Aorta (tissue), 5 donors: Measurements from ENCODE around the gene CDC23. TPM values are rescaled to one million over a fixed set of nuclear protein-coding genes. Genes with fewer than 3 reads are reported as not detected.
"Not testable (repeated sequence)": the region's sequence is repeated elsewhere in the genome, so short reads cannot be mapped to it uniquely, and the experiment has no call there.

Experiments
- ATAC-seq: fragments of 200-7000 bp; cut with Tn5 transposase; one replicate; pipeline ENCODE4 v1.9.1; 2022; ENCODE audit warnings: moderate library complexity; ENCODE audit not compliant: low FRiP score
- DNase-seq, 2 donors: peaks; one replicate each; pipeline ENCODE4 v3.0.0-alpha.2; 2020
- H3K27ac ChIP-seq, 2 donors: one replicate each; pipeline ENCODE4 v1.5.1; 2013; ENCODE audit warnings: low read length in 2 of 2, mild to moderate bottlenecking in 2 of 2, moderate library complexity in 2 of 2, control low read depth in 1 of 2, inconsistent platforms in 1 of 2, low read depth in 1 of 2
- H3K27me3 ChIP-seq, 2 donors: one replicate each; pipeline ENCODE4 v1.6.1; 2013; ENCODE audit warnings: control low read depth in 1 of 2, low read length in 1 of 2, mild to moderate bottlenecking in 1 of 2, moderate library complexity in 1 of 2; ENCODE audit not compliant: insufficient read depth in 2 of 2, control insufficient read depth in 1 of 2
- H3K36me3 ChIP-seq, 2 donors: one replicate each; pipeline ENCODE4 v1.6.1; 2013; ENCODE audit warnings: control low read depth in 1 of 2, low read length in 1 of 2, mild to moderate bottlenecking in 1 of 2; ENCODE audit not compliant: insufficient read depth in 2 of 2, control insufficient read depth in 1 of 2
- H3K4me1 ChIP-seq, 2 donors: one replicate each; pipeline ENCODE4 v1.6.1; 2013; ENCODE audit warnings: low read length in 2 of 2, control low read depth in 1 of 2, mild to moderate bottlenecking in 1 of 2, moderate library complexity in 1 of 2; ENCODE audit not compliant: insufficient read depth in 2 of 2, control insufficient read depth in 1 of 2
- H3K4me3 ChIP-seq, 2 donors: one replicate each; pipeline ENCODE4 v1.5.1; 2013; ENCODE audit warnings: low read length in 2 of 2, control low read depth in 1 of 2, mild to moderate bottlenecking in 1 of 2
- H3K9me3 ChIP-seq: one replicate; pipeline ENCODE4 v1.6.1; 2013; ENCODE audit warnings: mild to moderate bottlenecking, low read length; ENCODE audit not compliant: control insufficient read depth
- WGBS, 2 donors: extraction: QIAGEN DNeasy Blood & Tissue Kit; methylation state at CpG; one replicate each; pipeline ENCODE4 v1.1.7; 2013; 5-methylcytosine and 5-hydroxymethylcytosine counted together
- intact Hi-C, 2 donors: fragments of 100-400 bp; cut with DNase I; formaldehyde crosslinking; loops; one replicate each; pipeline versions ENCODE4 v1.14.2 to v1.15.0; 2022
- long read RNA-seq, 2 donors: library from polyadenylated mRNA; unstranded; transcript quantifications; one replicate each; pipeline ENCODE4 v2.0.0, GENCODE V29; 2020 to 2021
- polyA plus RNA-seq, 2 donors: library from polyadenylated mRNA; stranded (reverse); fragments of 200-250 nt; gene quantifications; one replicate each; pipeline ENCODE4 v1.2.3, GENCODE V29; 2013
- total RNA-seq, 2 donors: library from RNA; stranded (reverse); fragmentation: NEBNext Ultra II Directional; extraction: Animal tissue kit (Norgen Biotek cat#: 25700); gene quantifications; one replicate each; pipeline ENCODE4 v1.2.1, GENCODE V29; 2021
- donor health status: healthy with polysubstance abuse.
- donor health status: Bipolar disorder and iron deficiency.
- donor health status: DM: no; HTN: no; CAD: no.
- donor health status: DM: no; HTN: no; CAD: no.
- donor health status: DM: yes; HTN: yes; CAD: no.

The CDC23 gene, protein sequence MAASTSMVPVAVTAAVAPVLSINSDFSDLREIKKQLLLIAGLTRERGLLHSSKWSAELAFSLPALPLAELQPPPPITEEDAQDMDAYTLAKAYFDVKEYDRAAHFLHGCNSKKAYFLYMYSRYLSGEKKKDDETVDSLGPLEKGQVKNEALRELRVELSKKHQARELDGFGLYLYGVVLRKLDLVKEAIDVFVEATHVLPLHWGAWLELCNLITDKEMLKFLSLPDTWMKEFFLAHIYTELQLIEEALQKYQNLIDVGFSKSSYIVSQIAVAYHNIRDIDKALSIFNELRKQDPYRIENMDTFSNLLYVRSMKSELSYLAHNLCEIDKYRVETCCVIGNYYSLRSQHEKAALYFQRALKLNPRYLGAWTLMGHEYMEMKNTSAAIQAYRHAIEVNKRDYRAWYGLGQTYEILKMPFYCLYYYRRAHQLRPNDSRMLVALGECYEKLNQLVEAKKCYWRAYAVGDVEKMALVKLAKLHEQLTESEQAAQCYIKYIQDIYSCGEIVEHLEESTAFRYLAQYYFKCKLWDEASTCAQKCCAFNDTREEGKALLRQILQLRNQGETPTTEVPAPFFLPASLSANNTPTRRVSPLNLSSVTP
- 10 to 100 TPM; 17.8 to 21.1 TPM for total RNA-seq
- polyA plus RNA-seq, result 10 to 100 TPM in 1 of 2 donors, 1 to 10 TPM in 1; 5.8 to 15.6 TPM
- long read RNA-seq, donor 1, transcript CDC23-202 (16 exons, 3,155 nt), result major isoform, 14 of 23 reads
- long read RNA-seq, donor 1, partial matches to known transcripts, result 4 of 23 reads
- long read RNA-seq, donor 1, other reads (novel, unspliced or antisense), result 4 of 23 reads
- long read RNA-seq, donor 2, transcript CDC23-202 (16 exons, 3,155 nt), result major isoform, 7 of 12 reads
- long read RNA-seq, donor 2, partial matches to known transcripts, result 4 of 12 reads
- long read RNA-seq, donor 2, other reads (novel, unspliced or antisense), result 1 of 12 reads

DNA sequence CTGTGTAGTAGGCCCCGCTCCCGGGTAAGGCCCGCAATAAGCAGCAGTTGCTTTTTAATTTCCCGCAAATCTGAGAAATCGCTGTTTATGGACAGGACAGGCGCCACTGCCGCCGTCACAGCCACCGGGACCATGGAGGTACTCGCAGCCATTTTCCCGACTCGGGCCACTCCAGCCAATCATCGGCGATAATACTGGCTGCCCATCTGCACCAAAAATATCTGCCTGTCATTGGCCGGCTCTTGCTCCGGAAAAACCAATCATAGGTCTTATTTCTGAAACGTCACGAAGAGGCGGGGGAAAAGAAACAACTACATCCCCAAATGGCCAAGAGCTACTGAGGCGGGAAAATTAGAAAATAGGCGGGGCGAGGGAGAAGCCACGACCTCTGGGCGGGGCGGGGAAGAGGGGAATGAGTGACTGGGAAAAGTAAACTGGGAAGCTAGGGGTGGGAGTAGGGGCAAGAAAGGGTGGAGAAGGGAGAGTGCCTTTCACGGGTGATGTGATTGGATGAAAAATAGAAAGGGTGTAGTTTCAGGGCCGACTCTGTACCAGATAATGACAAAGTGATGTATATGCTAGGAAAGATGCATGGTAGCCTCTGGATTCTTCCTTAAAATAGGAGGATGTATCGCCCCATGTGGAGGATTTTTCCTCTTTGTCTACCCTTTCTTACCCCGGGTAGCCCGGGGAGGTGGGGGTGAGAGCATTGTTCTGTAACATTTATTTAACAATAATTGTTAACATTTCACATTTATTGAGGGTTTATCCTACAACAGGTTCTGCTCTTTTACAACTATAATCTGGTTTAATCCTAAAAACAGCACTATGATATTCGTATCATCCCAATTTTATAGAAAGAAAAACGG lies at the start of gene CDC23:
Gene CDC23 (minus strand): TSS at position 163 of the 869 bp plus-strand sequence. CDS start 11 bp downstream, at position 152.
- Histone ChIP-seq H3K27ac (peak within 1 kb of the TSS in 1 of 2 donors; percentile 49), H3K9me3 (no peaks in the 10 kb centered on the region), H3K27me3 (no peaks in the 10 kb centered on the region), H3K4me3 (peak within 1 kb of the TSS; percentile 49 to 79), H3K4me1 (no peaks in the 10 kb centered on the region), H3K36me3 (no peaks in the 10 kb centered on the region)
- DNase-seq (peak; percentile 94), ATAC-seq (peak; percentile 98)
- intact Hi-C loops, result no loop called here
- WGBS, 2 donors, result 0 to 1% methylated on average over 32 of the region's 32 CpGs

DNA sequence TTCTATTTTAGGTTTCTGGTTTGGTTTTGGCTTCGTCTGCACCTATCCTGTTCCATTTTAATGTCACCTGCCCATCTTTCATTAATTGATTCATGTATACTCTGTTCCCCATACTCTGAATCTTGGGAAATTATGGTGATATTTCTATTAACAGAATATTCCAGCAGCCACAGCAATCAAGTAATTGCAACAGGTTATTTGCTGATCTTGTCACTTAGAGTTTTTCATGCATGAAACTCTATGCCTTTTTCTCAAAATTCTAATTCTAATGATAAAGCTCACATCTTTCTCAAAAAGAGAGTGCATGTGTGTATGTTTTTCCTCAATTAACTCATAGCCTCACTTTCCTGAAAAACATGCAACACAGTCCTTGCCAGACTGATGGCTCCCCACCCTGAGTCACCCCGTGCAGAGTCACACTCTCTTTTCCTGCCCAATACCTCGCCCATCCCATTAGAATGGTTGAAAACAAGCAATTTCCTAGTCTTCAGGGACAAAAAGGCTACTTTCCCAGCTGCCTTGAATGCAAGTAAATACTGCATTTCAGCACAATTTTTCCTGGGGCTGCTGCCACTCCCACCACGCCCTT lies 45.7 kb upstream of the CDC23 start:
- ATAC-seq (no peak), DNase-seq (no peak)
- Histone ChIP-seq H3K4me1 (no peaks in the 10 kb centered on the region), H3K27ac (no peak overlapping the region), H3K36me3 (no peaks in the 10 kb centered on the region), H3K4me3 (no peak overlapping the region), H3K27me3 (no peaks in the 10 kb centered on the region), H3K9me3 (no peaks in the 10 kb centered on the region)
- 74 to 75% methylated on average over 4 of the region's 4 CpGs for WGBS, 2 donors
- intact Hi-C loops, result no loop called here

DNA sequence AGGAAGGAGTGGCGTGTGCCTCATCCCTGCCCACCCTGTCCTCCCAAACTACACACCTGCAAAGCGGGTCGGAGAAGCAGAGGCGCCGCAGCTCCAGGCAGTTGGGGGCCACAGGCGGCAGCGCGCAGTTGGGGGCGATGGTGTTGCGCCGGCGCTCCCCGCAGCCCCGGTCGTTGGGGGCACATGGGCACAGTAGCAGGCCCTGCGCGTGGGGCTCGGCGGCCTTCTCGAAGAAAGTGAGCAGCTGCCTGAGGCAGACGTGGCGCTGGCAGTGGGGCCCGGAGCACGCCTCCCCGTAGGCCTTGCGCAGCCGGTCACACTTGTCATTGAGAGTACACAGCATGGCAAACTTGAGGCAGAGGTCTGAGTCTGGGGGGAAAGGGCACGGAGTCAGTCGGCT lies 44.5 kb upstream of the CDC23 start:
- WGBS, 2 donors, result 47 to 54% methylated on average over 29 of the region's 29 CpGs
- Histone ChIP-seq H3K4me3 (no peak overlapping the region), H3K9me3 (no peaks in the 10 kb centered on the region), H3K36me3 (no peaks in the 10 kb centered on the region), H3K27ac (no peak overlapping the region), H3K4me1 (no peaks in the 10 kb centered on the region), H3K27me3 (no peaks in the 10 kb centered on the region)
- intact Hi-C loops, result no loop called here
- ATAC-seq (no peak), DNase-seq (no peak)

DNA sequence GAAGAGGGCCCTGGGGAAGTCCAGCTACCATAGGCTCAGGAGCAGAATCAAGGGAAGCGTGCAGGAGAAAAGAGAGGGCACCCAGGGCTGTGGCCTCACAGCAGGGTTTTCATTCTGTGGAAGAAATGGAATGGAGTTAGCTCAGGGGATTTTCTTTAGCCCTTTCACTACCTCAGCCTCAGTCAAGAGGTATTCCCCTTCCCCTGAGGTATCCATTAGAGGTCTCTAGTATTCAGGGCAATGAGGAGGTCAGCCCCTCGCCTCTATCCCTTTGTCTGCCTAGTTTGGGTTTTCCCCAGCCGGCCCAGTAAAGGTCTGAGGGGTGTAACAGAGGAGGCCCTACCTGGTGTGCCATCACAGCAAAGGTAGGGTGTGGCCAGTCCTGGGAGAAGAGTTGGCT lies 39.8 kb upstream of the CDC23 start:
- intact Hi-C loops, result no loop called here
- H3K9me3 ChIP-seq, result no peaks in the 10 kb centered on the region
- 86% methylated on average over 3 of the region's 3 CpGs for WGBS, 2 donors
- no peak overlapping the region for H3K4me3 ChIP-seq
- ATAC-seq (no peak), DNase-seq (no peak)
- no peaks in the 10 kb centered on the region for H3K27me3 ChIP-seq
- H3K27ac ChIP-seq, result no peak overlapping the region
- no peaks in the 10 kb centered on the region for H3K4me1 ChIP-seq
- no peaks in the 10 kb centered on the region for H3K36me3 ChIP-seq

DNA sequence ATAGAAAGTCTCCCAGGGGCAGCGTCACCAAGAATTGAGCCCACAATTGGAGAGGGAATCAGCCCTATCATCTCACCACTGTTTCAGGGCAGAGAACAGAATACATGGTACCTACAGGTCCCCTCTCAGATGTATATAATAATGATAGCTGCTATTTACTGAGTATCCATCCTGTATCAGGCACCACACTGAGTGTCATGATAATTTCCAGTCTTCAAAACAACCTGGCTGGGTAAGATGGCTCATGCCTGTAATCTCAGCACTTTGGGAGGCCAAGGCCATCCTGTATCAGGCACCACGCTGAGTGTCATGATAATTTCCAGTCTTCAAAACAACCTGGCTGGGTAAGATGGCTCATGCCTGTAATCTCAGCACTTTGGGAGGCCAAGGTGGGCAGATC lies 34.7 kb upstream of the CDC23 start:
- H3K27ac ChIP-seq, DNase-seq, H3K9me3 ChIP-seq, intact Hi-C loops, ATAC-seq, H3K36me3 ChIP-seq, H3K4me1 ChIP-seq, H3K27me3 ChIP-seq, H3K4me3 ChIP-seq: not testable (repeated sequence)
- 93 to 94% methylated on average over 2 of the region's 2 CpGs for WGBS, 2 donors

DNA sequence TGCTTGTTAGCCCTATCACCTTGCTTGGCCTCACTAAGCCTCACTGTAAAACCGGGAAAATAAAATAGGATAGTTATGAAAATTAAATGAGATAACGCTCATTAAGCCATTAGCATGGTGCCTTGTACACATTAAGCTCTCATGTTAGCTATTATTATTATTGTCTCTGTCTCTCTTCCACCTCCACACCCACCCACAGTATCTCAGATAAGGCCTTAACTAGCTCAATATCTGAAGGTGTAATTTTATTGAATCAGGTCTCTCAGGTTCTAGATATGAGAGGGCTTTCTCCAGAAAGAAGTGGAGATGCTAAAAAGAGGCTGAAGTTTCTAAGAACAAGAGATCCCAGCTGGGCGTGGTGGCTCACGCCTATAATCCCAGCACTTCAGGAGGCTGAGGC lies 33.7 kb upstream of the CDC23 start:
- no peak overlapping the region for H3K27ac ChIP-seq
- no peaks in the 10 kb centered on the region for H3K4me1 ChIP-seq
- H3K36me3 ChIP-seq, result no peaks in the 10 kb centered on the region
- ATAC-seq (no peak), DNase-seq (no peak)
- H3K27me3 ChIP-seq, result no peaks in the 10 kb centered on the region
- intact Hi-C loops, result no loop called here
- no peak overlapping the region for H3K4me3 ChIP-seq
- 94 to 99% methylated on average over 4 of the region's 4 CpGs for WGBS, 2 donors
- H3K9me3 ChIP-seq, result no peaks in the 10 kb centered on the region

DNA sequence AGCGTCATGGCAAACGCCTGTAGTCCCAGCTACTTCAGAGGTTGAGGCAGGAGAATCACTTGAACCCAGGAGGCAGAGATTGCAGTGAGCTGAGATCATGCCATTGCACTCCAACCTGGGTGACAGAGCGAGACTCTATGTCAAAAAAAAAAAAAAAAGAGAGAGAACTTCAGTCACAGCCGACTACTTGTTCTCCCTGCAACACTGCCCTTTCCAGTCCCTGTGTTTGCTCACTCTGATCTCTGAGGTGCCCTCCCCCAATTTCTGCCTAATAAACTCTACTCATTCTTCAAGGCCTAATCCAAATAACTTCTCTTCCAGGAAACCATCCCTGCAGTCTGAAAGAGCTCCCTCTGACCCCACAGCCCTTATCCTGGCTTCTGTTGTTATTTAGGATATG lies 33.2 kb upstream of the CDC23 start:
- H3K36me3 ChIP-seq, result no peaks in the 10 kb centered on the region
- no peaks in the 10 kb centered on the region for H3K27me3 ChIP-seq
- WGBS, 2 donors, result 90 to 96% methylated on average over 4 of the region's 4 CpGs
- DNase-seq (no peak), ATAC-seq (no peak)
- H3K4me3 ChIP-seq, result no peak overlapping the region
- intact Hi-C loops, result no loop called here
- no peaks in the 10 kb centered on the region for H3K4me1 ChIP-seq
- no peaks in the 10 kb centered on the region for H3K9me3 ChIP-seq
- no peak overlapping the region for H3K27ac ChIP-seq

DNA sequence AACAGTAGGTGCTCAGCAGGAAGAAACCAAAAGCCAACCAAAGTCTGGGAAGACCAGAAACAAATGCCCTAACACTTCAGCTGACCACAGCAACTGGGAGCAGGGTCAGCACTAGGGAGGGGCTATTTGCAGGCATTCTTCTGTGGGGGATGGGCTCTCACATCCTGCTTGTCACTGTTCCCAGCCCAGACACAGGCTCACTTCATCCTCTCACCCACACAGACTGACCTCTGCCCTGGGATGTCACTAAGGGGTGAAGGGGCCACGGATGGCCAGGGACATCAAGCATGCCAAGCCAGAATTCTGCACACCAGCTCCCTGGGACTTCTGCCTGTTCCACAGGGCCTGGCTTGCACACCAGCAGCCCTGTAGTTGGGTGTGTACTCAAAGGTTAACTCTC lies 32.6 kb upstream of the CDC23 start:
- Histone ChIP-seq H3K27ac (no peak overlapping the region), H3K4me3 (no peak overlapping the region), H3K4me1 (no peaks in the 10 kb centered on the region), H3K9me3 (no peaks in the 10 kb centered on the region), H3K27me3 (no peaks in the 10 kb centered on the region), H3K36me3 (no peaks in the 10 kb centered on the region)
- no peak for ATAC-seq
- intact Hi-C loops, result no loop called here
- DNase-seq, result no peak
- 28 to 45% methylated on average over 1 of the region's 1 CpG for WGBS, 2 donors
